WTC11 (cell line): ENCODE results near the gene MIER3. TPM values are rescaled to one million over a fixed set of nuclear protein-coding genes. Genes with fewer than 3 reads are reported as not detected.

ENCODE experiments used
- ATAC-seq: fragments of 200-7000 bp; cut with Tn5 transposase; 2 replicates; pipeline ENCODE4 v1.10.0; 2021; ENCODE audit warnings: mild to moderate bottlenecking, moderate library complexity
- CTCF ChIA-PET: fragments of 300-600 bp; sonication (Branson Sonifier 250); formaldehyde crosslinking; loops from one replicate; lab custom pipeline; 2021; ENCODE audit warnings: antibody characterized with exemption; lab: Charles Lee
- POLR2A ChIA-PET: fragments of 350-600 bp; sonication (Branson Sonifier 250); formaldehyde crosslinking; loops from one replicate; lab custom pipeline; 2021; ENCODE audit warnings: antibody characterized with exemption; lab: Charles Lee
- DNase-seq: peaks from one replicate; pipeline ENCODE4 v3.0.0; 2021; ENCODE audit warnings: low spot score
- H3K27ac Mint-ChIP-seq: 2 replicates; pipeline ENCODE4 v1.8.0; 2021; ENCODE audit warnings: mixed read lengths
- H3K27me3 Mint-ChIP-seq: 2 replicates; pipeline ENCODE4 v1.8.0; 2021; ENCODE audit warnings: low read depth, mild to moderate bottlenecking, moderate library complexity, mixed read lengths
- H3K36me3 Mint-ChIP-seq: 2 replicates; pipeline ENCODE4 v1.8.0; 2021; ENCODE audit warnings: mixed read lengths
- H3K4me1 Mint-ChIP-seq: 2 replicates; pipeline ENCODE4 v1.8.0; 2022; ENCODE audit warnings: mixed read lengths
- H3K4me3 Mint-ChIP-seq: 2 replicates; pipeline ENCODE4 v1.8.0; 2021; ENCODE audit warnings: mild to moderate bottlenecking, moderate library complexity, mixed read lengths
- H3K9me3 Mint-ChIP-seq: 2 replicates; pipeline ENCODE4 v1.8.0; 2021; ENCODE audit warnings: mixed read lengths
- CREM ChIP-seq: sonication (generic); formaldehyde crosslinking; IDR thresholded peaks from 2 replicates; pipeline ENCODE4 v1.8.1; 2022; ENCODE audit warnings: mild to moderate bottlenecking, missing genetic modification reagents, moderate library complexity
- CTCF ChIP-seq: fragments of 200-600 bp; IDR thresholded peaks from 2 replicates; pipeline ENCODE4 v1.8.0; 2022; ENCODE audit warnings: antibody characterized with exemption
- ESRRA ChIP-seq: sonication (generic); formaldehyde crosslinking; IDR thresholded peaks from 2 replicates; pipeline ENCODE4 v1.8.1; 2022; ENCODE audit warnings: mild to moderate bottlenecking, missing genetic modification reagents, borderline replicate concordance
- ETV6 ChIP-seq: sonication (generic); formaldehyde crosslinking; IDR thresholded peaks from 2 replicates; pipeline ENCODE4 v1.8.1; 2022; ENCODE audit warnings: mild to moderate bottlenecking, missing genetic modification reagents
- FOXJ3 ChIP-seq: sonication (generic); formaldehyde crosslinking; IDR thresholded peaks from 2 replicates; pipeline ENCODE4 v1.9.0; 2021; ENCODE audit warnings: missing genetic modification reagents, mild to moderate bottlenecking, borderline replicate concordance
- GRHL2 ChIP-seq: fragments of 250-450 bp; sonication (Bioruptor Pico); IDR thresholded peaks from 2 replicates; pipeline ENCODE4 v1.8.0; 2022; ENCODE audit warnings: mild to moderate bottlenecking, moderate library complexity; ENCODE audit not compliant: insufficient replicate concordance, severe bottlenecking
- IRF1 ChIP-seq: sonication (generic); formaldehyde crosslinking; IDR thresholded peaks from 2 replicates; pipeline ENCODE4 v1.8.0; 2023; ENCODE audit warnings: missing genetic modification reagents
- IRF2 ChIP-seq: sonication (generic); formaldehyde crosslinking; IDR thresholded peaks from 2 replicates; pipeline ENCODE4 v1.8.0; 2022; ENCODE audit warnings: low read depth, missing genetic modification reagents, borderline replicate concordance
- MXD4 ChIP-seq: fragments of 250-450 bp; sonication (Bioruptor Pico); IDR thresholded peaks from 2 replicates; pipeline ENCODE4 v1.8.0; 2021; ENCODE audit warnings: mild to moderate bottlenecking, moderate library complexity, borderline replicate concordance
- MYBL2 ChIP-seq: sonication (generic); formaldehyde crosslinking; IDR thresholded peaks from 2 replicates; pipeline ENCODE4 v1.8.1; 2023; ENCODE audit warnings: mild to moderate bottlenecking, moderate library complexity, missing genetic modification reagents
- NFATC4 ChIP-seq: fragments of 250-450 bp; sonication (Bioruptor Pico); IDR thresholded peaks from 2 replicates; pipeline ENCODE4 v1.9.0; 2021; ENCODE audit warnings: mild to moderate bottlenecking
- NR1H2 ChIP-seq: sonication (generic); formaldehyde crosslinking; IDR thresholded peaks from 2 replicates; pipeline ENCODE4 v1.9.0; 2021; ENCODE audit warnings: mild to moderate bottlenecking, moderate library complexity, missing genetic modification reagents
- NR2C2 ChIP-seq: sonication (generic); formaldehyde crosslinking; IDR thresholded peaks from 2 replicates; pipeline ENCODE4 v1.8.0; 2022; ENCODE audit warnings: mild to moderate bottlenecking, missing genetic modification reagents
- RORB ChIP-seq: fragments of 250-450 bp; sonication (Bioruptor Pico); IDR thresholded peaks from 2 replicates; pipeline ENCODE4 v1.9.0; 2021; ENCODE audit warnings: mild to moderate bottlenecking
- SMAD3 ChIP-seq: sonication (generic); formaldehyde crosslinking; IDR thresholded peaks from 2 replicates; pipeline ENCODE4 v1.8.0; 2022; ENCODE audit warnings: missing genetic modification reagents, mild to moderate bottlenecking, borderline replicate concordance
- SMAD4 ChIP-seq: sonication (generic); formaldehyde crosslinking; IDR thresholded peaks from 2 replicates; pipeline ENCODE4 v1.8.0; 2022; ENCODE audit warnings: mild to moderate bottlenecking, missing genetic modification reagents
- SP1 ChIP-seq: sonication (generic); formaldehyde crosslinking; conservative IDR thresholded peaks from 2 replicates; pipeline ENCODE4 v1.8.1; 2022; ENCODE audit warnings: missing genetic modification reagents
- TP53 ChIP-seq: sonication (generic); formaldehyde crosslinking; IDR thresholded peaks from 2 replicates; pipeline ENCODE4 v1.8.1; 2023; ENCODE audit warnings: mild to moderate bottlenecking, missing genetic modification reagents
- ZMAT4 ChIP-seq: fragments of 250-450 bp; sonication (Bioruptor Pico); IDR thresholded peaks from 2 replicates; pipeline ENCODE4 v1.9.0; 2021; ENCODE audit warnings: mild to moderate bottlenecking
- ZNF219 ChIP-seq: sonication (generic); formaldehyde crosslinking; IDR thresholded peaks from 2 replicates; pipeline ENCODE4 v1.8.0; 2023; ENCODE audit warnings: missing genetic modification reagents, mild to moderate bottlenecking, borderline replicate concordance
- ZNF317 ChIP-seq: sonication (generic); formaldehyde crosslinking; IDR thresholded peaks from 2 replicates; pipeline ENCODE4 v1.8.1; 2023; ENCODE audit warnings: low read depth, mild to moderate bottlenecking, moderate library complexity, missing genetic modification reagents, borderline replicate concordance
- ZNF423 ChIP-seq: fragments of 250-450 bp; sonication (Bioruptor Pico); IDR thresholded peaks from 2 replicates; pipeline ENCODE4 v2.1.2; 2022; ENCODE audit warnings: mild to moderate bottlenecking, moderate library complexity
- total RNA-seq: library from RNA; stranded (reverse); gene quantifications from 3 replicates; pipeline ENCODE4 v1.2.3, GENCODE V29; 2021
- TF ChIP-seq, protein P1 (sequence below): sonication (generic); formaldehyde crosslinking; IDR thresholded peaks from 2 replicates; pipeline ENCODE4 v1.8.1; 2022; ENCODE audit warnings: missing genetic modification reagents, borderline replicate concordance
- TF ChIP-seq, protein P2 (sequence below): sonication (generic); formaldehyde crosslinking; IDR thresholded peaks from 2 replicates; pipeline ENCODE4 v1.8.1; 2022; ENCODE audit warnings: mild to moderate bottlenecking, moderate library complexity, missing genetic modification reagents
- TF ChIP-seq, protein P3 (sequence below): fragments of 250-450 bp; sonication (Bioruptor Pico); IDR thresholded peaks from 2 replicates; pipeline ENCODE4 v1.9.0; 2021; ENCODE audit warnings: mild to moderate bottlenecking

The MIER3 gene
- total RNA-seq, 1 experiment from 2014 or later, result 27.8 TPM

GRCh38 chr5:56919942-56920662, 31.8 kb downstream of the MIER3 start:
- DNase-seq (no peak), ATAC-seq (no peak)
- POLR2A ChIA-PET, result no interaction called here
- Mint-ChIP-seq H3K4me1 (peaks cover 10% of the 10 kb centered on the region), H3K4me3 (no peak overlapping the region), H3K27me3 (no peaks in the 10 kb centered on the region)
- CTCF ChIA-PET, result interaction anchor here (0.6 kb wide), 1 partner anchor 222 kb away, joined by 3 read pairs; no protein-coding TSS in a partner anchor
- TF ChIP-seq, protein P1, sequence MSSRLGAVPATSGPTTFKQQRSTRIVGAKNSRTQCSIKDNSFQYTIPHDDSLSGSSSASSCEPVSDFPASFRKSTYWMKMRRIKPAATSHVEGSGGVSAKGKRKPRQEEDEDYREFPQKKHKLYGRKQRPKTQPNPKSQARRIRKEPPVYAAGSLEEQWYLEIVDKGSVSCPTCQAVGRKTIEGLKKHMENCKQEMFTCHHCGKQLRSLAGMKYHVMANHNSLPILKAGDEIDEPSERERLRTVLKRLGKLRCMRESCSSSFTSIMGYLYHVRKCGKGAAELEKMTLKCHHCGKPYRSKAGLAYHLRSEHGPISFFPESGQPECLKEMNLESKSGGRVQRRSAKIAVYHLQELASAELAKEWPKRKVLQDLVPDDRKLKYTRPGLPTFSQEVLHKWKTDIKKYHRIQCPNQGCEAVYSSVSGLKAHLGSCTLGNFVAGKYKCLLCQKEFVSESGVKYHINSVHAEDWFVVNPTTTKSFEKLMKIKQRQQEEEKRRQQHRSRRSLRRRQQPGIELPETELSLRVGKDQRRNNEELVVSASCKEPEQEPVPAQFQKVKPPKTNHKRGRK (CRISPR knock-in tag), result no peak
- no peak for TF ChIP-seq RORB (CRISPR knock-in tag)
- TF ChIP-seq CREM (CRISPR knock-in tag), result no peak
- no peak for TF ChIP-seq ESRRA
- TF ChIP-seq ZNF423 (CRISPR knock-in tag), result no peak
- TF ChIP-seq IRF2 (CRISPR knock-in tag), result no peak
- TF ChIP-seq, protein P2, sequence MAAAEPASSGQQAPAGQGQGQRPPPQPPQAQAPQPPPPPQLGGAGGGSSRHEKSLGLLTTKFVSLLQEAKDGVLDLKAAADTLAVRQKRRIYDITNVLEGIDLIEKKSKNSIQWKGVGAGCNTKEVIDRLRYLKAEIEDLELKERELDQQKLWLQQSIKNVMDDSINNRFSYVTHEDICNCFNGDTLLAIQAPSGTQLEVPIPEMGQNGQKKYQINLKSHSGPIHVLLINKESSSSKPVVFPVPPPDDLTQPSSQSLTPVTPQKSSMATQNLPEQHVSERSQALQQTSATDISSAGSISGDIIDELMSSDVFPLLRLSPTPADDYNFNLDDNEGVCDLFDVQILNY (CRISPR knock-in tag), result no peak
- TF ChIP-seq SMAD4, result no peak
- no peak for TF ChIP-seq NFATC4
- TF ChIP-seq MXD4, result no peak
- no peak for TF ChIP-seq FOXJ3 (CRISPR knock-in tag)
- TF ChIP-seq NR2C2 (CRISPR knock-in tag), result no peak
- no peak for TF ChIP-seq ZMAT4 (CRISPR knock-in tag)
- no peak for TF ChIP-seq NR1H2 (CRISPR knock-in tag)
- no peak for TF ChIP-seq GRHL2 (CRISPR knock-in tag)
- TF ChIP-seq SMAD3 (CRISPR knock-in tag), result no peak
- TF ChIP-seq IRF1 (CRISPR knock-in tag), result no peak
- no peak for TF ChIP-seq TP53 (CRISPR knock-in tag)
- TF ChIP-seq, all 79 proteins: peak for 0
- H3K9me3 Mint-ChIP-seq, result peaks cover 25% of the 10 kb centered on the region
- H3K27ac Mint-ChIP-seq, result no peak overlapping the region
- peaks cover 38% of the 10 kb centered on the region for H3K36me3 Mint-ChIP-seq

GRCh38 chr5:56918054-56918453, 33.9 kb downstream of the MIER3 start:
- H3K4me1 Mint-ChIP-seq, result peaks cover 10% of the 10 kb centered on the region
- H3K27ac Mint-ChIP-seq, result peak overlapping the region; percentile 79
- H3K4me3 Mint-ChIP-seq, result no peak overlapping the region
- H3K27me3 Mint-ChIP-seq, result no peaks in the 10 kb centered on the region
- peaks cover 20% of the 10 kb centered on the region for H3K36me3 Mint-ChIP-seq
- ChIA-PET POLR2A (interaction anchor here (0.5 to 1.6 kb wide), 4 partner anchors 8 to 255 kb away, joined by 6 to 13 read pairs (median 6); partner anchors contain the start of genes GPBP1 and SETD9), CTCF (interaction anchor here (0.5 to 1.4 kb wide), 5 partner anchors 17 to 647 kb away, joined by 3 to 6 read pairs (median 5); no protein-coding TSS in a partner anchor)
- peaks cover 7% of the 10 kb centered on the region for H3K9me3 Mint-ChIP-seq
- DNase-seq (peak; percentile 15), ATAC-seq (peak; percentile 91)
- TF ChIP-seq SP1 (CRISPR knock-in tag) (no peak), ZNF219 (CRISPR knock-in tag) (no peak), MYBL2 (CRISPR knock-in tag) (no peak), CTCF (no peak), ETV6 (no peak), ZNF317 (no peak)
- TF ChIP-seq, protein P3, sequence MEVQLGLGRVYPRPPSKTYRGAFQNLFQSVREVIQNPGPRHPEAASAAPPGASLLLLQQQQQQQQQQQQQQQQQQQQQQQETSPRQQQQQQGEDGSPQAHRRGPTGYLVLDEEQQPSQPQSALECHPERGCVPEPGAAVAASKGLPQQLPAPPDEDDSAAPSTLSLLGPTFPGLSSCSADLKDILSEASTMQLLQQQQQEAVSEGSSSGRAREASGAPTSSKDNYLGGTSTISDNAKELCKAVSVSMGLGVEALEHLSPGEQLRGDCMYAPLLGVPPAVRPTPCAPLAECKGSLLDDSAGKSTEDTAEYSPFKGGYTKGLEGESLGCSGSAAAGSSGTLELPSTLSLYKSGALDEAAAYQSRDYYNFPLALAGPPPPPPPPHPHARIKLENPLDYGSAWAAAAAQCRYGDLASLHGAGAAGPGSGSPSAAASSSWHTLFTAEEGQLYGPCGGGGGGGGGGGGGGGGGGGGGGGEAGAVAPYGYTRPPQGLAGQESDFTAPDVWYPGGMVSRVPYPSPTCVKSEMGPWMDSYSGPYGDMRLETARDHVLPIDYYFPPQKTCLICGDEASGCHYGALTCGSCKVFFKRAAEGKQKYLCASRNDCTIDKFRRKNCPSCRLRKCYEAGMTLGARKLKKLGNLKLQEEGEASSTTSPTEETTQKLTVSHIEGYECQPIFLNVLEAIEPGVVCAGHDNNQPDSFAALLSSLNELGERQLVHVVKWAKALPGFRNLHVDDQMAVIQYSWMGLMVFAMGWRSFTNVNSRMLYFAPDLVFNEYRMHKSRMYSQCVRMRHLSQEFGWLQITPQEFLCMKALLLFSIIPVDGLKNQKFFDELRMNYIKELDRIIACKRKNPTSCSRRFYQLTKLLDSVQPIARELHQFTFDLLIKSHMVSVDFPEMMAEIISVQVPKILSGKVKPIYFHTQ (CRISPR knock-in tag), result no peak
